WTC11 (cell line): Measurements from ENCODE around the gene SEMA6B. TPM values are rescaled to one million over a fixed set of nuclear protein-coding genes. Genes with fewer than 3 reads are reported as not detected.

Experiments
- ATAC-seq: fragments of 200-7000 bp; cut with Tn5 transposase; 2 replicates; pipeline ENCODE4 v1.10.0; 2021; ENCODE audit warnings: mild to moderate bottlenecking, moderate library complexity
- CTCF ChIA-PET: fragments of 300-600 bp; sonication (Branson Sonifier 250); formaldehyde crosslinking; loops from one replicate; lab custom pipeline; 2021; ENCODE audit warnings: antibody characterized with exemption; lab: Charles Lee
- POLR2A ChIA-PET: fragments of 350-600 bp; sonication (Branson Sonifier 250); formaldehyde crosslinking; loops from one replicate; lab custom pipeline; 2021; ENCODE audit warnings: antibody characterized with exemption; lab: Charles Lee
- DNase-seq: peaks from one replicate; pipeline ENCODE4 v3.0.0; 2021; ENCODE audit warnings: low spot score
- H3K27ac Mint-ChIP-seq: 2 replicates; pipeline ENCODE4 v1.8.0; 2021; ENCODE audit warnings: mixed read lengths
- H3K27me3 Mint-ChIP-seq: 2 replicates; pipeline ENCODE4 v1.8.0; 2021; ENCODE audit warnings: low read depth, mild to moderate bottlenecking, moderate library complexity, mixed read lengths
- H3K36me3 Mint-ChIP-seq: 2 replicates; pipeline ENCODE4 v1.8.0; 2021; ENCODE audit warnings: mixed read lengths
- H3K4me1 Mint-ChIP-seq: 2 replicates; pipeline ENCODE4 v1.8.0; 2022; ENCODE audit warnings: mixed read lengths
- H3K4me3 Mint-ChIP-seq: 2 replicates; pipeline ENCODE4 v1.8.0; 2021; ENCODE audit warnings: mild to moderate bottlenecking, moderate library complexity, mixed read lengths
- H3K9me3 Mint-ChIP-seq: 2 replicates; pipeline ENCODE4 v1.8.0; 2021; ENCODE audit warnings: mixed read lengths
- EMX1 ChIP-seq: fragments of 250-450 bp; sonication (Bioruptor Pico); IDR thresholded peaks from 2 replicates; pipeline ENCODE4 v1.8.0; 2021; ENCODE audit warnings: mild to moderate bottlenecking
- FOXJ3 ChIP-seq: sonication (generic); formaldehyde crosslinking; IDR thresholded peaks from 2 replicates; pipeline ENCODE4 v1.9.0; 2021; ENCODE audit warnings: missing genetic modification reagents, mild to moderate bottlenecking, borderline replicate concordance
- FOXP1 ChIP-seq: sonication (generic); formaldehyde crosslinking; IDR thresholded peaks from 2 replicates; pipeline ENCODE4 v1.8.0; 2022; ENCODE audit warnings: missing genetic modification reagents, mild to moderate bottlenecking, moderate library complexity, borderline replicate concordance
- GTF2I ChIP-seq: fragments of 250-450 bp; sonication (Bioruptor Pico); conservative IDR thresholded peaks from 2 replicates; pipeline ENCODE4 v1.4.0; 2021; ENCODE audit warnings: mild to moderate bottlenecking
- MXD4 ChIP-seq: fragments of 250-450 bp; sonication (Bioruptor Pico); IDR thresholded peaks from 2 replicates; pipeline ENCODE4 v1.8.0; 2021; ENCODE audit warnings: mild to moderate bottlenecking, moderate library complexity, borderline replicate concordance
- MYBL2 ChIP-seq: sonication (generic); formaldehyde crosslinking; IDR thresholded peaks from 2 replicates; pipeline ENCODE4 v1.8.1; 2023; ENCODE audit warnings: mild to moderate bottlenecking, moderate library complexity, missing genetic modification reagents
- NFYB ChIP-seq: sonication (generic); formaldehyde crosslinking; conservative IDR thresholded peaks from 2 replicates; pipeline ENCODE4 v1.8.0; 2022; ENCODE audit warnings: low read depth, missing genetic modification reagents
- PRRX2 ChIP-seq: fragments of 250-450 bp; sonication (Bioruptor Pico); IDR thresholded peaks from 2 replicates; pipeline ENCODE4 v1.8.0; 2021; ENCODE audit warnings: mild to moderate bottlenecking
- SP1 ChIP-seq: sonication (generic); formaldehyde crosslinking; conservative IDR thresholded peaks from 2 replicates; pipeline ENCODE4 v1.8.1; 2022; ENCODE audit warnings: missing genetic modification reagents
- TCF7 ChIP-seq: sonication (generic); formaldehyde crosslinking; IDR thresholded peaks from 2 replicates; pipeline ENCODE4 v1.8.0; 2022; ENCODE audit warnings: mild to moderate bottlenecking, low read depth, missing genetic modification reagents, moderate library complexity
- ZNF232 ChIP-seq: sonication (generic); formaldehyde crosslinking; IDR thresholded peaks from 2 replicates; pipeline ENCODE4 v1.8.0; 2022; ENCODE audit warnings: mild to moderate bottlenecking, missing genetic modification reagents
- ZNF263 ChIP-seq: sonication (generic); formaldehyde crosslinking; IDR thresholded peaks from 2 replicates; pipeline ENCODE4 v1.8.1; 2022; ENCODE audit warnings: low read depth, mild to moderate bottlenecking, moderate library complexity, missing genetic modification reagents
- ZNF423 ChIP-seq: fragments of 250-450 bp; sonication (Bioruptor Pico); IDR thresholded peaks from 2 replicates; pipeline ENCODE4 v2.1.2; 2022; ENCODE audit warnings: mild to moderate bottlenecking, moderate library complexity
- total RNA-seq: library from RNA; stranded (reverse); gene quantifications from 3 replicates; pipeline ENCODE4 v1.2.3, GENCODE V29; 2021
- TF ChIP-seq, protein P1 (sequence below): sonication (generic); formaldehyde crosslinking; IDR thresholded peaks from 2 replicates; pipeline ENCODE4 v1.8.0; 2022; ENCODE audit warnings: missing genetic modification reagents
- TF ChIP-seq, protein P2 (sequence below): fragments of 200-600 bp; IDR thresholded peaks from 2 replicates; pipeline ENCODE4 v1.8.0; 2022; ENCODE audit warnings: antibody characterized with exemption
- TF ChIP-seq, protein P3 (sequence below): sonication (generic); formaldehyde crosslinking; IDR thresholded peaks from 2 replicates; pipeline ENCODE4 v1.8.0; 2022; ENCODE audit warnings: mild to moderate bottlenecking, missing genetic modification reagents
- TF ChIP-seq, protein P4 (sequence below): sonication (generic); formaldehyde crosslinking; IDR thresholded peaks from 2 replicates; pipeline ENCODE4 v1.8.1; 2023; ENCODE audit warnings: mild to moderate bottlenecking, missing genetic modification reagents, moderate library complexity
- TF ChIP-seq, protein P5 (sequence below): fragments of 250-450 bp; sonication (Bioruptor Pico); IDR thresholded peaks from 2 replicates; pipeline ENCODE4 v1.8.0; 2021; ENCODE audit warnings: mild to moderate bottlenecking
- TF ChIP-seq, protein P6 (sequence below): sonication (generic); formaldehyde crosslinking; IDR thresholded peaks from 2 replicates; pipeline ENCODE4 v1.8.0; 2022; ENCODE audit warnings: mild to moderate bottlenecking, missing genetic modification reagents

SEMA6B gene
- total RNA-seq, 1 experiment from 2014 or later = 45.1 TPM

DNA sequence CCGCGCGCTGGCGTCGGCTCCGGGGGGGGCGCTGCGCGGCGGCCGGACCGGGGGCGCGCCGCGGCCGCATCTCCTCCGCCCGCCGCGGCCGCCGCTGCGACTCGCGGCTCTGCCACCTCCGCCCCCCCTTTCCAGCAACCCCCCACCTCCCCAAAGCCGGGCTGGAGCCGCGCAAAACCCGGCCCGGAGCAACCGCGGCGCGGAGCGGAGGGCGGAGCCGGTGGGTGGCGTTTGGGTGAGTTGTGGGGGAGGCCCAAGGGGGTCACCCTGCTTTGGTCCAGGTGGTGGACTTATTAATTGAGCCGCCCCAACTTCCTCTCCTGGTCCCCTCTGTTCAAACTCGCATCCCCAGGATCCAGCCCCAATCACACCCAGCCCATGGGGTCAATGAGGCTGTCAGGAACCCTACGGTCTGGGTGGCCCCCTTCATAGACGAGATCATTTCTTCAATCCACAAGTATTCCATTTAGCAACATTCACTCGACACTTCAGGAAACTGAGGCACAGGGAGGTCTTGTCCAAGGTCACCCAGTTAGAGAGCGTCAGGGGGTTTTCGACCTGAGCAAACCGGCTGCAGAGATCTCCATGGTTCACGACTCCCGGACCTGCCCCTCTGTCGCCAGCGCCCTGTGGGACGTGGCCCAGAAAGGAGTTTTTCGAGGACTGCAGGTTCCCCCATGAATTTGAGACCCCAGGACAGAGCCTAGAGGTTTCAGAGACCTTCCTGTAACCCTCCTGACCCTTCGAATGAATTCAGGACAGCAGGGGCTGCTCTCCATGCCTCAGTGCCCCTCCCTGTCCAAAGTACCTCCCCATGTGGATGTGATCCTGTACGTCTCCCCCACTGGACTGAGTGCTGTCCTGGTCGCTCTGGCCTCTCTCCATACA is 22.4 kb upstream of the SEMA6B start:
- POLR2A ChIA-PET = no interaction called here
- H3K4me3 Mint-ChIP-seq = peak overlapping the region; percentile 71
- ATAC-seq (peak; percentile 5; the same call in 1 of the 2 replicates), DNase-seq (peak; percentile 64)
- H3K36me3 Mint-ChIP-seq = no peaks in the 10 kb centered on the region
- CTCF ChIA-PET = interaction anchor here (1.8 to 3.6 kb wide), 2 partner anchors 15 to 54 kb away, joined by 7 to 31 read pairs; no protein-coding TSS in a partner anchor
- no peak overlapping the region for H3K27ac Mint-ChIP-seq
- TF ChIP-seq, protein P1, sequence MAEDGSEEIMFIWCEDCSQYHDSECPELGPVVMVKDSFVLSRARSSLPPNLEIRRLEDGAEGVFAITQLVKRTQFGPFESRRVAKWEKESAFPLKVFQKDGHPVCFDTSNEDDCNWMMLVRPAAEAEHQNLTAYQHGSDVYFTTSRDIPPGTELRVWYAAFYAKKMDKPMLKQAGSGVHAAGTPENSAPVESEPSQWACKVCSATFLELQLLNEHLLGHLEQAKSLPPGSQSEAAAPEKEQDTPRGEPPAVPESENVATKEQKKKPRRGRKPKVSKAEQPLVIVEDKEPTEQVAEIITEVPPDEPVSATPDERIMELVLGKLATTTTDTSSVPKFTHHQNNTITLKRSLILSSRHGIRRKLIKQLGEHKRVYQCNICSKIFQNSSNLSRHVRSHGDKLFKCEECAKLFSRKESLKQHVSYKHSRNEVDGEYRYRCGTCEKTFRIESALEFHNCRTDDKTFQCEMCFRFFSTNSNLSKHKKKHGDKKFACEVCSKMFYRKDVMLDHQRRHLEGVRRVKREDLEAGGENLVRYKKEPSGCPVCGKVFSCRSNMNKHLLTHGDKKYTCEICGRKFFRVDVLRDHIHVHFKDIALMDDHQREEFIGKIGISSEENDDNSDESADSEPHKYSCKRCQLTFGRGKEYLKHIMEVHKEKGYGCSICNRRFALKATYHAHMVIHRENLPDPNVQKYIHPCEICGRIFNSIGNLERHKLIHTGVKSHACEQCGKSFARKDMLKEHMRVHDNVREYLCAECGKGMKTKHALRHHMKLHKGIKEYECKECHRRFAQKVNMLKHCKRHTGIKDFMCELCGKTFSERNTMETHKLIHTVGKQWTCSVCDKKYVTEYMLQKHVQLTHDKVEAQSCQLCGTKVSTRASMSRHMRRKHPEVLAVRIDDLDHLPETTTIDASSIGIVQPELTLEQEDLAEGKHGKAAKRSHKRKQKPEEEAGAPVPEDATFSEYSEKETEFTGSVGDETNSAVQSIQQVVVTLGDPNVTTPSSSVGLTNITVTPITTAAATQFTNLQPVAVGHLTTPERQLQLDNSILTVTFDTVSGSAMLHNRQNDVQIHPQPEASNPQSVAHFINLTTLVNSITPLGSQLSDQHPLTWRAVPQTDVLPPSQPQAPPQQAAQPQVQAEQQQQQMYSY (CRISPR knock-in tag) = peak; percentile 98
- no peak for TF ChIP-seq EMX1 (CRISPR knock-in tag)
- H3K9me3 Mint-ChIP-seq = no peaks in the 10 kb centered on the region
- H3K27me3 Mint-ChIP-seq = peaks cover 44% of the 10 kb centered on the region
- peaks cover 20% of the 10 kb centered on the region for H3K4me1 Mint-ChIP-seq

DNA sequence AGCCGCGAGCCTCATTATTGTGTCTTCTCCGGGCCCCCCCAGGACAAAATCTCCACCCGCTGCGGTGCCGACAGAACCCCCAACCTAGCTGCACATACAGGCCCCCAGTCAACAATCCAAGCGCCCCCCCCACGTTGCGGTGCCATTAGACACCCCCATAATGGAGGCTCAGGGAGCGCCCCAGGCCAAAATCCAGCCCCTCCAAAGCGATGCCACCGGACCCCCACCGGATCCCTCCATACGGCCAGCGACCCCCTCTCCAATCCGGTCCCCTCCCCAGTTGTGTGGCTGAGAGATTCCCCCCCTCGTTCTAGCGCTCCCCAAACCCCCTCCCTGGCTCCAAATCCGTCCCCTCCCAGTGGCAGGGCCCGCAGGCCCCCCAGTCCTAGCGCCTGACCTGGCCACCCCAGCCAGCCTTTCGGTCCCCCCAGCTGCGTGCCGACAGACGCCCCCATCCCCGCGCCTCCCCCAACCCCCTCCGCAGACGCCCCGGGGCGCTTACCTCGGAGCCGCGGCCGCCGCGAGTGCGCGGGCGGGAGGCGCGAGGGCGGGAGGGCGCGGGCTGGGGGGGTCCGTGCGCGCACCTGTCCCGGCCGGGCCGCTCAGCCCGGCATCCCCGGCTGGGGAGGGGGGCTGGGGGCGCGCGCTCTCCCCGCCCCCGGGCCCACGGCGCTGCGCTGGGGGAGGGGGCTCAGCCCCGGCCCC is 21.6 kb upstream of the SEMA6B start:
- H3K9me3 Mint-ChIP-seq = no peaks in the 10 kb centered on the region
- H3K4me1 Mint-ChIP-seq = peaks cover 16% of the 10 kb centered on the region
- no peak for ATAC-seq
- CTCF ChIA-PET = interaction anchor here (0.6 to 3.6 kb wide), 13 partner anchors 8 to 506 kb away, joined by 3 to 32 read pairs (median 6); no protein-coding TSS in a partner anchor
- H3K4me3 Mint-ChIP-seq = peak overlapping the region; percentile 75
- no peak for DNase-seq
- no peak for TF ChIP-seq PRRX2 (CRISPR knock-in tag)
- TF ChIP-seq MYBL2 (CRISPR knock-in tag) = no peak
- no peak for TF ChIP-seq TCF7 (CRISPR knock-in tag)
- TF ChIP-seq FOXP1 (CRISPR knock-in tag) = no peak
- TF ChIP-seq ZNF263 (CRISPR knock-in tag) = no peak
- TF ChIP-seq, all 79 proteins: peak for 0
- POLR2A ChIA-PET = no interaction called here
- H3K27me3 Mint-ChIP-seq = peaks cover 36% of the 10 kb centered on the region
- H3K27ac Mint-ChIP-seq = no peak overlapping the region
- H3K36me3 Mint-ChIP-seq = no peaks in the 10 kb centered on the region

DNA sequence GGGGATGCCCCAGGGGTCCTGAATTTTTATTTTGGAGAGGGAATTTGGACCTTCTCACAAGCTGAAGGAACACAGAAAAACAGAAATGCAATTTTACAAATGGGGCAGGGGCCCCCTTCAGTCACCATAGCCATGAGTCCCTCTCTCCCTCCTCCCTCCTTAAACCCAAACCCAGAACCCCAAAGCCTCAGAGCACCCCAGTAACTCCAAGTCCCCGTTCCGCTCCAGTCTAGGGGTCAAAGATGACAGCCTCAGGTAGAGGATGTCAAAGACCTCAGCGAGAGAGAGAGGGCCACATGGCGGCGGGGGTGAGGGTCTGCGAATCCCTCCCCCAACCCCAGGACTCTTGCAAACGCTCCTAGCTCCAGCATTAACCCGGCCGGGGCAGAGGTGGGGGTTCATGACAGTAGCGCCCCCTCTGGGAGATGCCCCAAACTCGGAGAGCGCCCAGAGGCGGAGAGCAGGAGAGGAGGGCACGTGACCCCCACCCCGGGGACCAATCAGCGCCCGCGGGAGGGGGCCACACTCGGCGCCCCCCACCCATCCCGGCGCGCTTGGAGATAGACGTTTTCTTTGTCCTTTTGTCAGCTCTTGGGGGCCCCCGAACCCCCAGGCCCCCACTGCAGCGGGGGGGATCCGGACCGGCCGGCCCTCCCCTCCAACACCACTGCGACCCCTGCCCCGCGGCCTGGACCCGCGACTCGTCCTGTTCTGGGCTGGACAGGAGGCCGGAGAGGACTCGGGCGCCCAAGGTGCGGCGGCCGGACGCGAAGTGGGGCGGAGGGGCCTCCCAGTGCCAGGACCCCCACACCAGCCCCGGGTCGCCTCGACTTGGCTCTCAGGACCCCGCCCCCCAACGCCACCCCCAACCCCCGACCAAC is 20.8 kb upstream of the SEMA6B start:
- CTCF ChIA-PET = interaction anchor here (0.5 to 3.6 kb wide), 25 partner anchors 8 to 617 kb away, joined by 3 to 32 read pairs (median 4); partner anchors contain the start of gene PLIN5
- POLR2A ChIA-PET = no interaction called here
- Mint-ChIP-seq H3K4me3 (peak overlapping the region; percentile 75), H3K27ac (no peak overlapping the region), H3K4me1 (peaks cover 24% of the 10 kb centered on the region), H3K27me3 (peaks cover 28% of the 10 kb centered on the region), H3K9me3 (no peaks in the 10 kb centered on the region), H3K36me3 (no peaks in the 10 kb centered on the region)
- ATAC-seq (peak; percentile 38), DNase-seq (peak; percentile 77)
- TF ChIP-seq, protein P2, sequence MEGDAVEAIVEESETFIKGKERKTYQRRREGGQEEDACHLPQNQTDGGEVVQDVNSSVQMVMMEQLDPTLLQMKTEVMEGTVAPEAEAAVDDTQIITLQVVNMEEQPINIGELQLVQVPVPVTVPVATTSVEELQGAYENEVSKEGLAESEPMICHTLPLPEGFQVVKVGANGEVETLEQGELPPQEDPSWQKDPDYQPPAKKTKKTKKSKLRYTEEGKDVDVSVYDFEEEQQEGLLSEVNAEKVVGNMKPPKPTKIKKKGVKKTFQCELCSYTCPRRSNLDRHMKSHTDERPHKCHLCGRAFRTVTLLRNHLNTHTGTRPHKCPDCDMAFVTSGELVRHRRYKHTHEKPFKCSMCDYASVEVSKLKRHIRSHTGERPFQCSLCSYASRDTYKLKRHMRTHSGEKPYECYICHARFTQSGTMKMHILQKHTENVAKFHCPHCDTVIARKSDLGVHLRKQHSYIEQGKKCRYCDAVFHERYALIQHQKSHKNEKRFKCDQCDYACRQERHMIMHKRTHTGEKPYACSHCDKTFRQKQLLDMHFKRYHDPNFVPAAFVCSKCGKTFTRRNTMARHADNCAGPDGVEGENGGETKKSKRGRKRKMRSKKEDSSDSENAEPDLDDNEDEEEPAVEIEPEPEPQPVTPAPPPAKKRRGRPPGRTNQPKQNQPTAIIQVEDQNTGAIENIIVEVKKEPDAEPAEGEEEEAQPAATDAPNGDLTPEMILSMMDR = peak; percentile 26; the same call in 1 of the 2 replicates
- TF ChIP-seq NFYB (CRISPR knock-in tag) = peak; percentile 74
- 0 out of 2 replicates have a peak, but pooled peaks have one; percentile 39 for TF ChIP-seq SP1
- TF ChIP-seq MXD4 (CRISPR knock-in tag) = no peak
- TF ChIP-seq, protein P3, sequence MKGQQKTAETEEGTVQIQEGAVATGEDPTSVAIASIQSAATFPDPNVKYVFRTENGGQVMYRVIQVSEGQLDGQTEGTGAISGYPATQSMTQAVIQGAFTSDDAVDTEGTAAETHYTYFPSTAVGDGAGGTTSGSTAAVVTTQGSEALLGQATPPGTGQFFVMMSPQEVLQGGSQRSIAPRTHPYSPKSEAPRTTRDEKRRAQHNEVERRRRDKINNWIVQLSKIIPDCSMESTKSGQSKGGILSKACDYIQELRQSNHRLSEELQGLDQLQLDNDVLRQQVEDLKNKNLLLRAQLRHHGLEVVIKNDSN (CRISPR knock-in tag) = peak; percentile 95
- TF ChIP-seq, protein P4, sequence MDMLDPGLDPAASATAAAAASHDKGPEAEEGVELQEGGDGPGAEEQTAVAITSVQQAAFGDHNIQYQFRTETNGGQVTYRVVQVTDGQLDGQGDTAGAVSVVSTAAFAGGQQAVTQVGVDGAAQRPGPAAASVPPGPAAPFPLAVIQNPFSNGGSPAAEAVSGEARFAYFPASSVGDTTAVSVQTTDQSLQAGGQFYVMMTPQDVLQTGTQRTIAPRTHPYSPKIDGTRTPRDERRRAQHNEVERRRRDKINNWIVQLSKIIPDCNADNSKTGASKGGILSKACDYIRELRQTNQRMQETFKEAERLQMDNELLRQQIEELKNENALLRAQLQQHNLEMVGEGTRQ (CRISPR knock-in tag) = peak; percentile 96
- no peak for TF ChIP-seq FOXJ3
- peak; percentile 37; the same call in 1 of the 2 replicates for TF ChIP-seq ZNF423 (CRISPR knock-in tag)
- TF ChIP-seq GTF2I (CRISPR knock-in tag) = peak; percentile 71
- TF ChIP-seq, protein P5, sequence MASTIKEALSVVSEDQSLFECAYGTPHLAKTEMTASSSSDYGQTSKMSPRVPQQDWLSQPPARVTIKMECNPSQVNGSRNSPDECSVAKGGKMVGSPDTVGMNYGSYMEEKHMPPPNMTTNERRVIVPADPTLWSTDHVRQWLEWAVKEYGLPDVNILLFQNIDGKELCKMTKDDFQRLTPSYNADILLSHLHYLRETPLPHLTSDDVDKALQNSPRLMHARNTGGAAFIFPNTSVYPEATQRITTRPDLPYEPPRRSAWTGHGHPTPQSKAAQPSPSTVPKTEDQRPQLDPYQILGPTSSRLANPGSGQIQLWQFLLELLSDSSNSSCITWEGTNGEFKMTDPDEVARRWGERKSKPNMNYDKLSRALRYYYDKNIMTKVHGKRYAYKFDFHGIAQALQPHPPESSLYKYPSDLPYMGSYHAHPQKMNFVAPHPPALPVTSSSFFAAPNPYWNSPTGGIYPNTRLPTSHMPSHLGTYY (CRISPR knock-in tag) = no peak
- TF ChIP-seq, protein P6, sequence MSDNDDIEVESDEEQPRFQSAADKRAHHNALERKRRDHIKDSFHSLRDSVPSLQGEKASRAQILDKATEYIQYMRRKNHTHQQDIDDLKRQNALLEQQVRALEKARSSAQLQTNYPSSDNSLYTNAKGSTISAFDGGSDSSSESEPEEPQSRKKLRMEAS (CRISPR knock-in tag) = no peak
- TF ChIP-seq ZNF232 = no peak
